Right cardiac atrium (tissue), 5 donors: ENCODE measurements around the gene HBD. TPM values are rescaled to one million over a fixed set of nuclear protein-coding genes. Genes with fewer than 3 reads are reported as not detected.
A peak's percentile ranks its signal among the peaks of the same experiment; 100 is the strongest.

ENCODE experiments used
- ATAC-seq, 2 donors: fragments of 200-7000 bp; cut with Tn5 transposase; one replicate each; pipeline versions ENCODE4 v1.8.0 to v1.9.1; 2020; ENCODE audit warnings: moderate library complexity in 2 of 2, mild to moderate bottlenecking in 1 of 2
- DNase-seq, 3 donors: peaks; one replicate each; pipeline ENCODE4 v3.0.0-alpha.2; 2020
- H3K27ac ChIP-seq: one replicate; pipeline ENCODE4 v1.5.1; 2013; ENCODE audit warnings: mild to moderate bottlenecking, low read length, control low read depth, moderate library complexity
- H3K27me3 ChIP-seq: one replicate; pipeline ENCODE4 v1.6.1; 2013; ENCODE audit not compliant: control insufficient read depth, insufficient read depth
- H3K4me1 ChIP-seq: one replicate; pipeline ENCODE4 v1.6.1; 2013; ENCODE audit warnings: low read length; ENCODE audit not compliant: control insufficient read depth, insufficient read depth
- H3K4me3 ChIP-seq: one replicate; pipeline ENCODE4 v1.5.1; 2013; ENCODE audit warnings: low read length, control low read depth
- H3K9me3 ChIP-seq: one replicate; pipeline ENCODE4 v1.6.1; 2013; ENCODE audit warnings: low read length; ENCODE audit not compliant: control insufficient read depth
- WGBS: extraction: QIAGEN DNeasy Blood & Tissue Kit; methylation state at CpG from one replicate; pipeline ENCODE4 v1.1.7; 2013; 5-methylcytosine and 5-hydroxymethylcytosine counted together
- intact Hi-C, 4 donors: fragments of 100-400 bp; cut with DNase I; formaldehyde crosslinking; loops; one replicate each; pipeline versions ENCODE4 v1.11.0 to v1.14.0; 2022 to 2023
- long read RNA-seq, 4 donors: library from polyadenylated mRNA; unstranded; transcript quantifications; one replicate each; pipeline ENCODE4 v2.0.0, GENCODE V29; 2020 to 2021
- polyA plus RNA-seq: library from polyadenylated mRNA; stranded (reverse); fragments of 200-250 nt; gene quantifications from one replicate; pipeline ENCODE4 v1.2.3, GENCODE V29; 2013
- total RNA-seq, 4 donors: library from RNA; stranded (reverse); fragmentation: NEBNext Ultra II Directional; extraction: Animal tissue kit (Norgen Biotek cat#: 25700); gene quantifications; one replicate each; pipeline ENCODE4 v1.2.1, GENCODE V29; 2021
- donor health status: healthy with polysubstance abuse.
- donor health status: DM: no; HTN: yes; CAD: no.
- donor health status: DM: no; HTN: no; CAD: no.
- donor health status: DM: no; HTN: yes; CAD: no; lungs with severe emphysema.
- donor health status: DM: yes; HTN: yes; CAD: no.

The HBD gene
- total RNA-seq (not detected), polyA plus RNA-seq (not detected)
- long read RNA-seq, donor 1 = 0 reads
- long read RNA-seq, donor 2 = 0 reads
- long read RNA-seq, donor 3 = 0 reads
- long read RNA-seq, donor 4 = 0 reads

GRCh38 chr11:5234381-5234834, at the start of gene HBD:
HBD (minus strand) TSS chr11:5234483; CDS start chr11:5234433, 50 bp downstream.
- Histone ChIP-seq H3K9me3 (no peaks in the 10 kb centered on the region), H3K4me3 (no peak within 1 kb of the TSS), H3K27me3 (no peaks in the 10 kb centered on the region), H3K4me1 (no peaks in the 10 kb centered on the region), H3K27ac (no peak within 1 kb of the TSS)
- no peak for DNase-seq
- intact Hi-C loops = no loop called here
- no peak for ATAC-seq
- WGBS = 37% methylated on average over 2 of the region's 2 CpGs

GRCh38 chr11:5283882-5284281, 49.6 kb upstream of the HBD start:
- intact Hi-C loops = no loop called here

DNA sequence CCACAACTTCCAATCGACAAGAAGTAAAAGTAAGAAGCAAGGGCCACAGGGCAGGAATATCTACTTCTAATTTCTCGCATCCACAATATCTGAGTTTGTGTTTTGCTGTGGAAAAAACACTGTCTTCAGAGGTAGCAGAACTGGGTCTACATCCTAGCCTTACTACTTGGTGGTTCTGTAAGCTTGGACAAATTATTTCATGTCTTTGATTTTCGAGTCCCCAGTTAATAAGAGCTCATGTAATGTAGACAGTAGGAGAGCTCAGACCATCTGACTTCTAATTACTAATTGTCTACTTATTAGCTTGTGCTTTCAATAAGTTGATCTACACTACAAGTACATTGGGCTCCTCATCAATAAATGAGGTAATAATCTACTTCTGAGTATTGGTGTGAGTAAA, 48.8 kb upstream of the HBD start:
- no peaks in the 10 kb centered on the region for H3K27me3 ChIP-seq
- H3K4me1 ChIP-seq = no peaks in the 10 kb centered on the region
- WGBS = 74% methylated on average over 3 of the region's 3 CpGs
- DNase-seq = no peak
- H3K27ac ChIP-seq = no peak overlapping the region
- ATAC-seq = no peak
- H3K4me3 ChIP-seq = no peak overlapping the region
- H3K9me3 ChIP-seq = no peaks in the 10 kb centered on the region
- intact Hi-C loops = no loop called here

More at GRCh38 chr11:5283882-5284281, 49.6 kb upstream of the HBD start:
- 68% methylated on average over 1 of the region's 1 CpG for WGBS
- H3K27me3 ChIP-seq = no peaks in the 10 kb centered on the region
- DNase-seq = no peak
- H3K4me1 ChIP-seq = no peaks in the 10 kb centered on the region
- ATAC-seq = no peak
- no peak overlapping the region for H3K4me3 ChIP-seq
- H3K27ac ChIP-seq = no peak overlapping the region
- no peaks in the 10 kb centered on the region for H3K9me3 ChIP-seq

DNA sequence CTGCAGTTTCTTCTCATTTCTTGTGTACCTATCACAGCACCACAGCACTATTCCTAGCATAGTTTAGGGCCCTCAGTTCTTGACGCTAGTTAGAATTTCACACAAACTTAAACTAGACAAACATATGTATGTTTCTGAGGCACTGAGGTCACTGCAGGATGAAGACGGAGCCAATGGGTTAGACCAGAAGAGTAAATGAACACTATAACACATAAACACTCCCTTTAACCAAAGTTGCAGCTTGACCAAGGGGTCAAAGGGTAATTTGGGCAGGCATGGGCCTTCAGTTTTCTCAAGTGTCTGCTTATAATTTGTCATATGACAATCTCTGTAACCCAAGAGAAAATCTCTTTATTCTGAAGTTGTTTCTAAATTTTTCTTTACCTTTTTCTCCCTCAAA, 48.3 kb upstream of the HBD start:
- DNase-seq (no peak), ATAC-seq (no peak)
- Histone ChIP-seq H3K27ac (no peak overlapping the region), H3K4me3 (no peak overlapping the region), H3K9me3 (no peaks in the 10 kb centered on the region), H3K4me1 (no peaks in the 10 kb centered on the region), H3K27me3 (no peaks in the 10 kb centered on the region)
- intact Hi-C loops = no loop called here
- WGBS = 90% methylated on average over 2 of the region's 2 CpGs

DNA sequence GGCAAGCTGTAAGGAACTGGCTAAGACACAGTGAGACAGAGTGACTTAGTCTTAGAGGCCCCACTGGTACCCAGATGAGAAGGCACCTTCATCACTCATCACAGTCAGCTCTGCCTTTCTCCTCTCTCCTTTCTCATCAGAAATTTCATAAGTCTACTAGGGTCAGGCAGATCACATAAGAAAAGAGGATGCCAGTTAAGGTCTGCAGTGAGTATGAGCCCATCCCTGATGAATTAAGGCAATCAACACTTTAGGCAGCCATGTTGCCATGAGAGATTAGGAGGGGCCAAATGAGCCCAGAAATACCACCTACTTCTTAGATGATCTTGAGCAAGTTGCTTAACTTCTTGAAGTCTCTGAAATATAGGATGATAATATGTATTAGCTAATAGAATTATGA, 47.3 kb upstream of the HBD start:
- Histone ChIP-seq H3K9me3 (no peaks in the 10 kb centered on the region), H3K4me1 (no peaks in the 10 kb centered on the region), H3K27me3 (no peaks in the 10 kb centered on the region), H3K4me3 (no peak overlapping the region), H3K27ac (no peak overlapping the region)
- DNase-seq (no peak), ATAC-seq (no peak)
- intact Hi-C loops = no loop called here

DNA sequence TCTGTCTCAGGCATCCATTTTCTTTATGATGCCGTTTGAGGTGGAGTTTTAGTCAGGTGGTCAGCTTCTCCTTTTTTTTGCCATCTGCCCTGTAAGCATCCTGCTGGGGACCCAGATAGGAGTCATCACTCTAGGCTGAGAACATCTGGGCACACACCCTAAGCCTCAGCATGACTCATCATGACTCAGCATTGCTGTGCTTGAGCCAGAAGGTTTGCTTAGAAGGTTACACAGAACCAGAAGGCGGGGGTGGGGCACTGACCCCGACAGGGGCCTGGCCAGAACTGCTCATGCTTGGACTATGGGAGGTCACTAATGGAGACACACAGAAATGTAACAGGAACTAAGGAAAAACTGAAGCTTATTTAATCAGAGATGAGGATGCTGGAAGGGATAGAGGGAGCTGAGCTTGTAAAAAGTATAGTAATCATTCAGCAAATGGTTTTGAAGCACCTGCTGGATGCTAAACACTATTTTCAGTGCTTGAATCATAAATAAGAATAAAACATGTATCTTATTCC, 46.4 kb upstream of the HBD start:
- no peak overlapping the region for H3K27ac ChIP-seq
- 38% methylated on average over 3 of the region's 3 CpGs for WGBS
- no peaks in the 10 kb centered on the region for H3K27me3 ChIP-seq
- intact Hi-C loops = no loop called here
- H3K4me1 ChIP-seq = no peaks in the 10 kb centered on the region
- ATAC-seq (peak; percentile 70 to 92), DNase-seq (peak in 2 of 3 donors; percentile 57 to 64)
- H3K9me3 ChIP-seq = no peaks in the 10 kb centered on the region
- H3K4me3 ChIP-seq = no peak overlapping the region

- H3K9me3 ChIP-seq = no peaks in the 10 kb centered on the region
- H3K27me3 ChIP-seq = no peaks in the 10 kb centered on the region
- intact Hi-C loops = no loop called here
- no peak for DNase-seq
- no peak overlapping the region for H3K27ac ChIP-seq
- no peak for ATAC-seq
- no peak overlapping the region for H3K4me3 ChIP-seq
- no peaks in the 10 kb centered on the region for H3K4me1 ChIP-seq
- WGBS = 79% methylated on average over 4 of the region's 4 CpGs
Measured at GRCh38 chr11:5279471-5280090, 45.3 kb upstream of the HBD start.

DNA sequence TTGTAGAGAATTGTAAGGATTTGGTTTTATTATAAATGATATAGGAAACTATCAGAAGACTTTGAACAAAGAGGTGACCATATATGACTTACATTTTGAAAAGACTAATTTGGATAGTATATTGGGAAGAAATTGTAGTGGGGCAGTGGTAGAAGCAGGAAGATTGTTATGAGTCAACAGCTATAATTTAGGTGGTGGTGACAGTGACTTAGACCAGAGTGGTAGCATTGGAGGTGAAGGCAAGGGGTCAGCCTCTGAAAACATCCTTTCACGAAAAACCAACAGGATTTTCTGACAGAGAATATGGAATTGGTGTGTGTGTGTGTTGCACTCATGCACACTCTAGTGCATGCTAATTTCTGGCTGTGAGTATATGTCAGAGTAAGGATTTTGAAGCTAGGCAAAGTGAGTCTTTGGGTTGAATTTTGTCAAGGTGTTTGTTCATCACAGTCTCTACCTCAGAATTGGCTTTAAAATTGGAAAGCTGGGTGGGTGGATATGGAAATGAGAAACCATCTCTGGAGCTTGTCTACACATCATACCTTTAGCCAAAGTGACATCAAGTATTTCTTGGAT, 43.6 kb upstream of the HBD start:
- Histone ChIP-seq H3K9me3 (no peaks in the 10 kb centered on the region), H3K4me1 (no peaks in the 10 kb centered on the region), H3K27ac (no peak overlapping the region), H3K4me3 (no peak overlapping the region), H3K27me3 (no peaks in the 10 kb centered on the region)
- WGBS = 81% methylated on average over 1 of the region's 1 CpG
- ATAC-seq (no peak), DNase-seq (no peak)
- intact Hi-C loops = no loop called here

DNA sequence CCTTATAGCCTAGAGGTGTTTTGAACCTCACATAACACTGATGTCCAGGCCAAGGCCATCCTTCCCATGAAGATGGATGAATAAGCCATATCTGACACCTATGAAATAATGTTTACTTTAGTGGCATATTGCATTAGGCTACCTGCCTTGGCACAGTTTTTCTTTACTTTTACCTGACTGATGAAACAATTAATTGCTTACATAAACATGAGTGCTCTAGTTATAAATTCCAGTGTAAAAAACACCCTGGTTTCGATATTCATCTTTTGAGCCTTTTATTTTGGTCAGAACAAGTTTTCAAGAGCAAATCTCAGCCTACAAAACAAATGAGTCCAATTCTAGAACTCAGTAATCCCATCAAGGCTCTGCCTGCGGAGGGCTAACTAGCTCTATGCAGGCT, 42.4 kb upstream of the HBD start:
- H3K27me3 ChIP-seq = no peaks in the 10 kb centered on the region
- no peak for DNase-seq

DNA sequence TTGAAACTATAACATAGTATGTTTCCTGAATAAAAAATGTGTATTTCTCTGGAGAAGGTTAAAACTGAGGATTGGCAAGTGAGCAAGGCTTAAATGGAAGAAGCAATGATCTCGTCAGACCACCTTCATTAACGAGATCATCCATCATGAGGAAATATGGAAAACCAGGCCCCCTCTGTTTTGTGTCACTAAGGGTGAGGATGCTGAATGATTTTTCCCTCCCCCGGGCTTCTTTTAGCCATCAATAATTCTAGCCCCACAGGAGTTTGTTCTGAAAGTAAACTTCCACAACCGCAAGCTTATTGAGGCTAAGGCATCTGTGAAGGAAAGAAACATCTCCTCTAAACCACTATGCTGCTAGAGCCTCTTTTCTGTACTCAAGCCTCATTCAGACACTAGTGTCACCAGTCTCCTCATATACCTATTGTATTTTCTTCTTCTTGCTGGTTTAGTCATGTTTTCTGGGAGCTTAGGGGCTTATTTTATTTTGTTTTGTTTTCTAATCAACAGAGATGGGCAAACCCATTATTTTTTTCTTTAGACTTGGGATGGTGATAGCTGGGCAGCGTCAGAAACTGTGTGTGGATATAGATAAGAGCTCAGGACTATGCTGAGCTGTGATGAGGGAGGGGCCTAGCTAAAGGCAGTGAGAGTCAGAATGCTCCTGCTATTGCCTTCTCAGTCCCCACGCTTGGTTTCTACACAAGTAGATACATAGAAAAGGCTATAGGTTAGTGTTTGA, 41.3 kb upstream of the HBD start:
- H3K4me1 ChIP-seq = no peaks in the 10 kb centered on the region
- no peak for DNase-seq
- intact Hi-C loops = no loop called here
- H3K4me3 ChIP-seq = no peak overlapping the region
- ATAC-seq = no peak
- no peaks in the 10 kb centered on the region for H3K27me3 ChIP-seq
- WGBS = 55% methylated on average over 6 of the region's 6 CpGs
- no peak overlapping the region for H3K27ac ChIP-seq
- no peaks in the 10 kb centered on the region for H3K9me3 ChIP-seq

More for the DNA sequence above, 42.4 kb upstream of the HBD start:
- intact Hi-C loops = no loop called here
- no peak overlapping the region for H3K4me3 ChIP-seq
- ATAC-seq = no peak
- no peak overlapping the region for H3K27ac ChIP-seq
- H3K9me3 ChIP-seq = no peaks in the 10 kb centered on the region
- WGBS = 78% methylated on average over 2 of the region's 2 CpGs
- no peaks in the 10 kb centered on the region for H3K4me1 ChIP-seq

GRCh38 chr11:5274395-5274794, 40.1 kb upstream of the HBD start:
- intact Hi-C loops = no loop called here
- Histone ChIP-seq H3K27ac (no peak overlapping the region), H3K9me3 (no peaks in the 10 kb centered on the region), H3K4me1 (no peaks in the 10 kb centered on the region), H3K4me3 (no peak overlapping the region), H3K27me3 (no peaks in the 10 kb centered on the region)
- WGBS = 61% methylated on average over 5 of the region's 5 CpGs
- ATAC-seq = no peak
- no peak for DNase-seq
